ENCODE data around the gene OLR1. TPM values are rescaled to one million over a fixed set of nuclear protein-coding genes. Genes with fewer than 3 reads are reported as not detected.
"Not testable (repeated sequence)": the region's sequence is repeated elsewhere in the genome, so short reads cannot be mapped to it uniquely, and the experiment has no call there.

OLR1 gene
- total RNA-seq, 1 experiment from 2014 or later: not detected

GRCh38 chr12:10207136-10207535 is 35.2 kb upstream of the OLR1 start:
- DNase-seq: no peak
- Histone ChIP-seq H3K27me3 (ENCODE audit: control insufficient read depth, insufficient read depth, low read length) (no peaks in the 10 kb centered on the region), H3K4me3 (ENCODE audit: insufficient read depth, low read depth, low read length) (no peak overlapping the region), H3K36me3 (replicated peaks; ENCODE audit: control insufficient read depth, insufficient read depth, low read length) (no peaks in the 10 kb centered on the region)

GRCh38 chr12:10205220-10205807 is 33.4 kb upstream of the OLR1 start:
- Histone ChIP-seq H3K36me3 (replicated peaks; ENCODE audit: control insufficient read depth, insufficient read depth, low read length) (no peaks in the 10 kb centered on the region), H3K27me3 (ENCODE audit: control insufficient read depth, insufficient read depth, low read length) (no peaks in the 10 kb centered on the region), H3K4me3 (ENCODE audit: insufficient read depth, low read depth, low read length) (no peak overlapping the region)
- no peak for DNase-seq

DNA sequence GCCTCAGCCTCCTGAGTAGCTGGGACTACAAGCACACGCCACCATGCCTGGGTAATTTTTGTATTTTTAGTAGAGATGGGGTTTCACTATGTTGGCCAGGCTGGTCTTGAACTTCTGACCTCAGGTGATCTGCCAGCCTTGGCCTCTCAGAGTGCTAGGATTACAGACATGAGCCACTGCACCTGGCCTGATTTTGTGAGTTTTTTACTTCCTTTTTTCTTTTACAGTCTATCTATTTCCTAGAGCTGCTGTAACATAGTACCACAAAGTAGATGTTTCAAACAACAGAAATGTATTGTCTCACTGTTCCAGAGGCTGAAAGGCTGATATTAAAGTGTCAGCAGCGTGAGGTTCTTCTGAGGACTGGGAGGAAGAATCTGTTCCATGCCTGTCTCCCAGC is 32.6 kb upstream of the OLR1 start:
- DNase-seq; H3K27me3 ChIP-seq (ENCODE audit: control insufficient read depth, insufficient read depth, low read length); H3K4me3 ChIP-seq (ENCODE audit: insufficient read depth, low read depth, low read length); H3K36me3 ChIP-seq (replicated peaks; ENCODE audit: control insufficient read depth, insufficient read depth, low read length): not testable (repeated sequence)

DNA sequence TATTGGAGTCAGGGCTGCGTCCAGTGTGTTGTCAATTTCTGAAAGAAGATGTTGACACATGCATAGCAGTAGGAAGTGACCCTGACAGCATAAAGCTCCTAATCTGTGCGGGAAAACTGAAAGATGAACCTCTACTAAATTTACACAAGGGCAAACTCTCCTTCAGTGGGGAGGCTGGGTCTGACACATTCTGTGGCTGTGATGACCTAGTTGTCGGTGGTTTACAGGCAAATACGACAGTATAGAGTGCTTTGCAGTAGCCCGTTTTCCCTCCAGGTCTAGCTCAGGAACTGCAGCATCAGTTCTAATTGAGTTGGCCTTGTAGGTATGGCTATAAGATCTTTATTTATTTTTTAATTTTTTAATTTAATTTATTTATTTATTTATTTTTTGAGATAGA is 25.9 kb upstream of the OLR1 start:
- H3K4me3 ChIP-seq (ENCODE audit: insufficient read depth, low read depth, low read length): no peak overlapping the region
- no peaks in the 10 kb centered on the region for H3K36me3 ChIP-seq (replicated peaks; ENCODE audit: control insufficient read depth, insufficient read depth, low read length)
- no peaks in the 10 kb centered on the region for H3K27me3 ChIP-seq (ENCODE audit: control insufficient read depth, insufficient read depth, low read length)
- no peak for DNase-seq

GRCh38 chr12:10196210-10196609 is 24.3 kb upstream of the OLR1 start:
- DNase-seq: no peak
- Histone ChIP-seq H3K4me3 (ENCODE audit: insufficient read depth, low read depth, low read length) (no peak overlapping the region), H3K27me3 (ENCODE audit: control insufficient read depth, insufficient read depth, low read length) (no peaks in the 10 kb centered on the region), H3K36me3 (replicated peaks; ENCODE audit: control insufficient read depth, insufficient read depth, low read length) (no peaks in the 10 kb centered on the region)

DNA sequence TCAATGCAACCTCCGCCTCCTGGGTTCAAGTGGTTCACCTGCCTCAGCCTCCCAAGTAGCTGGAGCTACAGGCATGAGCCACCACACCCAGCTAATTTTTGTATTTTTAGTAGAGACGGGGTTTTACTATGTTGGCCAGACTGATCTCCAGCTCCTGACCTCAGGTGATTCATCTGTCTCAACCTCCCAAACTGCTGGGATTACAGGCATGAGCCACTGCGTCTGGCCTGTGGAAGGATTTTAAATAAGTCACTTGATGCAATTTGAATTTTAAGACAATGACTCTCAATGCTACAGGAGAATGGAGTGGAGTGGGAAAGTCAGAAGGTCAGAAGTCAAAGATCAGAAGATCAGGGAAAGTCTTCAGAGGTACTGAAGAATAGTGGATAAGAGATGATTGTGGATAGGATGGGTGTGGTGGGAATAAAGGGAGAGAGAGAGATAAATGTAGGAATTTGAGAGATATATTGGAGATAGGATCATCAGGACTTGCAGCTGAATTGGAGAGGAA is 22.3 kb upstream of the OLR1 start:
- no peaks in the 10 kb centered on the region for H3K27me3 ChIP-seq (ENCODE audit: control insufficient read depth, insufficient read depth, low read length)
- no peak overlapping the region for H3K4me3 ChIP-seq (ENCODE audit: insufficient read depth, low read depth, low read length)
- no peaks in the 10 kb centered on the region for H3K36me3 ChIP-seq (replicated peaks; ENCODE audit: control insufficient read depth, insufficient read depth, low read length)
- DNase-seq: no peak

DNA sequence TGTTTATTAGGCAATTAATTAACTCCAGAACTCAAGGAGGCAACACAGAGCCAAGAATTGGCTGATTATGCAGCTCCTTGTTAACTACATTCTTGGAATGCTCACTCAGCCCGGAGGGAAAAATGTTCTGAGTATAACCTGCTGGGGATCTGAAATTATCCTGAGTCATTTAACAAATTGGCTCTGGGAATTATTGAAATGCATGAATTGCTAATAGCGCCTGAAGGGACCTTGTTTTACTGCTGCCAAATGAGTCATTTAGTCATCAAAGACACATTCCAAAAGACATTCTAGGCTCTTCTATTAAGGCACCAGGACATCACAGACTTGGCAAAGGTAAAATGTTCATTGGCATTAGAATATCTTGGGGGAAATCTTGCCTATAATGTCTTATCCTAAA is 19.9 kb upstream of the OLR1 start:
- no peak for DNase-seq

GRCh38 chr12:10190558-10191388 is 18.8 kb upstream of the OLR1 start:
- no peaks in the 10 kb centered on the region for H3K27me3 ChIP-seq (ENCODE audit: control insufficient read depth, insufficient read depth, low read length)
- DNase-seq: peak; percentile 76
- no peaks in the 10 kb centered on the region for H3K36me3 ChIP-seq (replicated peaks; ENCODE audit: control insufficient read depth, insufficient read depth, low read length)
- H3K4me3 ChIP-seq (ENCODE audit: insufficient read depth, low read depth, low read length): no peak overlapping the region

More for the DNA sequence above, 19.9 kb upstream of the OLR1 start:
- H3K4me3 ChIP-seq (ENCODE audit: insufficient read depth, low read depth, low read length): no peak overlapping the region
- no peaks in the 10 kb centered on the region for H3K27me3 ChIP-seq (ENCODE audit: control insufficient read depth, insufficient read depth, low read length)
- H3K36me3 ChIP-seq (replicated peaks; ENCODE audit: control insufficient read depth, insufficient read depth, low read length): no peaks in the 10 kb centered on the region

- Histone ChIP-seq H3K27me3 (ENCODE audit: control insufficient read depth, insufficient read depth, low read length) (no peaks in the 10 kb centered on the region), H3K36me3 (replicated peaks; ENCODE audit: control insufficient read depth, insufficient read depth, low read length) (no peaks in the 10 kb centered on the region), H3K4me3 (ENCODE audit: insufficient read depth, low read depth, low read length) (no peak overlapping the region)
- no peak for DNase-seq
Measured at GRCh38 chr12:10189653-10190052, 17.7 kb upstream of the OLR1 start.

- H3K36me3 ChIP-seq (replicated peaks; ENCODE audit: control insufficient read depth, insufficient read depth, low read length); H3K27me3 ChIP-seq (ENCODE audit: control insufficient read depth, insufficient read depth, low read length); H3K4me3 ChIP-seq (ENCODE audit: insufficient read depth, low read depth, low read length); DNase-seq: not testable (repeated sequence)
Measured at GRCh38 chr12:10186958-10187357, 15.0 kb upstream of the OLR1 start.

DNA sequence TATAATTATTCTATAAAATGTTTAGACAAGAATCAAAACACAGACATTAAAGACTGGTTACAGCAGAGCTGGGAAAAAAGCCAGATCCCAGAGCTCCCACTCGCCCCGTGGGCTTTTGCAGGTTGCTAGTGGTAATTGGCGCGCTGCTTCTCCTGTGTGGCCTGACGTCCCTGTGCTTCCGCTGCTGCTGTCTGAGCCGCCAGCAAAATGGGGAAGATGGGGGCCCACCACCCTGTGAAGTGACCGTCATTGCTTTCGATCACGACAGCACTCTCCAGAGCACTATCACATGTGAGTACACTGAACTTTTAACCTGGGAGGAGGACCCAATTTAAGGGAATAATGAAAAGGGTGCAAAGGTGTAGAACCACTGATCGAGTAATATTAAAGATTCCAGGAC is 14.4 kb upstream of the OLR1 start:
- no peak overlapping the region for H3K4me3 ChIP-seq (ENCODE audit: insufficient read depth, low read depth, low read length)
- DNase-seq: no peak
- no peaks in the 10 kb centered on the region for H3K36me3 ChIP-seq (replicated peaks; ENCODE audit: control insufficient read depth, insufficient read depth, low read length)
- no peaks in the 10 kb centered on the region for H3K27me3 ChIP-seq (ENCODE audit: control insufficient read depth, insufficient read depth, low read length)

- no peak for DNase-seq
- H3K27me3 ChIP-seq (ENCODE audit: control insufficient read depth, insufficient read depth, low read length): no peaks in the 10 kb centered on the region
- no peak overlapping the region for H3K4me3 ChIP-seq (ENCODE audit: insufficient read depth, low read depth, low read length)
- H3K36me3 ChIP-seq (replicated peaks; ENCODE audit: control insufficient read depth, insufficient read depth, low read length): no peaks in the 10 kb centered on the region
Measured at GRCh38 chr12:10184261-10184843, 12.4 kb upstream of the OLR1 start.

- Histone ChIP-seq H3K27me3 (ENCODE audit: control insufficient read depth, insufficient read depth, low read length) (no peaks in the 10 kb centered on the region), H3K36me3 (replicated peaks; ENCODE audit: control insufficient read depth, insufficient read depth, low read length) (no peaks in the 10 kb centered on the region), H3K4me3 (ENCODE audit: insufficient read depth, low read depth, low read length) (no peak overlapping the region)
- DNase-seq: no peak
Measured at GRCh38 chr12:10182354-10183049, 10.6 kb upstream of the OLR1 start.

DNA sequence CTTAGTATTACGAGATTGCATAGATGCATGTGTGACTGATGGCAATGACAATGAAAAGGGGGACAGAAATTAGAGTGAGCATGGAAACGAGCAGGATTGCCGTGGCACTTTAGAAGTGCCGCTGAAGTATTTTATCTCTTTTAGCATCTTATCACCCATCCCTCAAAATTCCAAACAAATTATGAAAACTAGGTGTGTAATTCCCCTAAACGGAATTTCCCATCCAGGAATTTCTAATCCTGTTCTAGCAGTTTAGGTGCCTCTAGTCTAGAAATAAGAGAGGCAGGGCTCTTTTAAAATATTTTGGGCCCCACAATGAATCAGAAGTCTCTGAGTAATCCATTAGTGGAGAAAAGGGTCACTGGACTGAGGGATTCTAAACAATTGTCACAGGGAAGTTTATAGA is 7.8 kb upstream of the OLR1 start:
- Histone ChIP-seq H3K36me3 (replicated peaks; ENCODE audit: control insufficient read depth, insufficient read depth, low read length) (no peaks in the 10 kb centered on the region), H3K4me3 (ENCODE audit: insufficient read depth, low read depth, low read length) (no peak overlapping the region), H3K27me3 (ENCODE audit: control insufficient read depth, insufficient read depth, low read length) (no peaks in the 10 kb centered on the region)
- DNase-seq: no peak
